ENCODE results near the gene PSMC3. TPM values are rescaled to one million over a fixed set of nuclear protein-coding genes. Genes with fewer than 3 reads are reported as not detected.
A peak's percentile ranks its signal among the peaks of the same experiment; 100 is the strongest.

The PSMC3 gene
- total and polyA plus RNA-seq, 9 of the 15 experiments (the other 6 are each of a cell fraction or from before 2014, with no cell fraction given), result 44.3 to 324 (median 240) TPM

DNA sequence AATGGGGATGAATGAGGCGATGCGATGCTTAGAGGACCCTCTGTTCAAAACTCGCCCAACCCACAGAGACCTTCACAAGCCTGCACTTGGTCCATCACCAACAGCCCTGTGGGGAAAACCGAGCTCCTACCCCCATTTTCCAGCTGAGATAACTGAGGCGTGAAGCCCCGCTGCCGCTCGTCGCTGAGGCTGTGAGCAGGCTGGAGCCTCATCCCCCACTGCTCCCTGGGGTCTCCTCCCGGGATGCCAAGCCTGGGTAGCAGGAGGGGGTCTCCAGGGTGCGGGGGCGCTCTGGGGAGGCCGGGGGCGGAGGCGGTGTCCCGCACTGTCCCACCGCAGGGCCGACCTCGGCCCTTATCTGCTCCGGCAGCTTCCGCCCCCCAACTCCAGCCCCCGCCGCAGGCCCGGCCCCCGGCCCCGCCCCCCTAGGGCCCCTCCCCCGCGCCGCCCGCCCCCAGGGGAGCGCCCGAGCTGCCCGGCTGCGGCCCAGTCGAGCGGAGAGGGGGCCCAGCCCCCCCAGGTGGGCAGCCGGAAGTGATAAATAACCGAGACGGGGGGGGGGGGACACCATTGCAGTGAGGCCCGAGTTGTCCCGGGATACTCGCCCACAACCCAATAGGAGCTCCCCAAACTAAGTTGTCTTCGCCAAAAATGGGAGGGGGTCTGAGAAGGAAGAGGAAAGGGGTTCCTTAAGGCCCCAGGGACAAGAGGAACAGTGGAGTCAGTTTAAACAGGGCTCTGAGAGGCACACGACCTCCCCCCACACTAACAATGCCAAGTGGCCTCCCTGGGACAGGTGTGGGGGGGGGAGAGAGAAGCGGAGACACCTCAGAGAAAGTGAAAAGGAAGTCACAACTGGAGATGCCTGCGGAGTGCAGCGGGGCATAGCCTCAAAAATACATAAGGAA is 26.1 kb downstream of the PSMC3 start (continued):
- TF ChIP-seq, protein P1, sequence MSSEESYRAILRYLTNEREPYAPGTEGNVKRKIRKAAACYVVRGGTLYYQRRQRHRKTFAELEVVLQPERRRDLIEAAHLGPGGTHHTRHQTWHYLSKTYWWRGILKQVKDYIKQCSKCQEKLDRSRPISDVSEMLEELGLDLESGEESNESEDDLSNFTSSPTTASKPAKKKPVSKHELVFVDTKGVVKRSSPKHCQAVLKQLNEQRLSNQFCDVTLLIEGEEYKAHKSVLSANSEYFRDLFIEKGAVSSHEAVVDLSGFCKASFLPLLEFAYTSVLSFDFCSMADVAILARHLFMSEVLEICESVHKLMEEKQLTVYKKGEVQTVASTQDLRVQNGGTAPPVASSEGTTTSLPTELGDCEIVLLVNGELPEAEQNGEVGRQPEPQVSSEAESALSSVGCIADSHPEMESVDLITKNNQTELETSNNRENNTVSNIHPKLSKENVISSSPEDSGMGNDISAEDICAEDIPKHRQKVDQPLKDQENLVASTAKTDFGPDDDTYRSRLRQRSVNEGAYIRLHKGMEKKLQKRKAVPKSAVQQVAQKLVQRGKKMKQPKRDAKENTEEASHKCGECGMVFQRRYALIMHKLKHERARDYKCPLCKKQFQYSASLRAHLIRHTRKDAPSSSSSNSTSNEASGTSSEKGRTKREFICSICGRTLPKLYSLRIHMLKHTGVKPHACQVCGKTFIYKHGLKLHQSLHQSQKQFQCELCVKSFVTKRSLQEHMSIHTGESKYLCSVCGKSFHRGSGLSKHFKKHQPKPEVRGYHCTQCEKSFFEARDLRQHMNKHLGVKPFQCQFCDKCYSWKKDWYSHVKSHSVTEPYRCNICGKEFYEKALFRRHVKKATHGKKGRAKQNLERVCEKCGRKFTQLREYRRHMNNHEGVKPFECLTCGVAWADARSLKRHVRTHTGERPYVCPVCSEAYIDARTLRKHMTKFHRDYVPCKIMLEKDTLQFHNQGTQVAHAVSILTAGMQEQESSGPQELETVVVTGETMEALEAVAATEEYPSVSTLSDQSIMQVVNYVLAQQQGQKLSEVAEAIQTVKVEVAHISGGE (CRISPR knock-in tag; IDR thresholded peaks at IDR 0.05), result peak in 1 of 3 experiments; percentile 60; a peak in 2 of 6 replicates
- TF ChIP-seq FOXA3 (CRISPR knock-in tag; conservative IDR thresholded peaks at IDR 0.05 in 1 of 2, IDR thresholded peaks at IDR 0.05 in 1 of 2), result no peak
- peak; percentile 59 for TF ChIP-seq ZFX (CRISPR knock-in tag; IDR thresholded peaks at IDR 0.05)
- peak; percentile 71 to 91 for TF ChIP-seq KDM1A (IDR thresholded peaks at IDR 0.05)
- TF ChIP-seq EGR1 (conservative IDR thresholded peaks at IDR 0.05), result peak; percentile 95
- TF ChIP-seq, protein P2, sequence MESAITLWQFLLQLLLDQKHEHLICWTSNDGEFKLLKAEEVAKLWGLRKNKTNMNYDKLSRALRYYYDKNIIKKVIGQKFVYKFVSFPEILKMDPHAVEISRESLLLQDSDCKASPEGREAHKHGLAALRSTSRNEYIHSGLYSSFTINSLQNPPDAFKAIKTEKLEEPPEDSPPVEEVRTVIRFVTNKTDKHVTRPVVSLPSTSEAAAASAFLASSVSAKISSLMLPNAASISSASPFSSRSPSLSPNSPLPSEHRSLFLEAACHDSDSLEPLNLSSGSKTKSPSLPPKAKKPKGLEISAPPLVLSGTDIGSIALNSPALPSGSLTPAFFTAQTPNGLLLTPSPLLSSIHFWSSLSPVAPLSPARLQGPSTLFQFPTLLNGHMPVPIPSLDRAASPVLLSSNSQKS (CRISPR knock-in tag; IDR thresholded peaks at IDR 0.05), result no peak
- TF ChIP-seq DACH1 (IDR thresholded peaks at IDR 0.05; ENCODE audit: partially characterized antibody), result peak; percentile 19
- TF ChIP-seq MTA3 (IDR thresholded peaks at IDR 0.05; ENCODE audit: borderline replicate concordance), result peak; percentile 21; the same call in 1 of the 2 replicates
- TF ChIP-seq, protein P3, sequence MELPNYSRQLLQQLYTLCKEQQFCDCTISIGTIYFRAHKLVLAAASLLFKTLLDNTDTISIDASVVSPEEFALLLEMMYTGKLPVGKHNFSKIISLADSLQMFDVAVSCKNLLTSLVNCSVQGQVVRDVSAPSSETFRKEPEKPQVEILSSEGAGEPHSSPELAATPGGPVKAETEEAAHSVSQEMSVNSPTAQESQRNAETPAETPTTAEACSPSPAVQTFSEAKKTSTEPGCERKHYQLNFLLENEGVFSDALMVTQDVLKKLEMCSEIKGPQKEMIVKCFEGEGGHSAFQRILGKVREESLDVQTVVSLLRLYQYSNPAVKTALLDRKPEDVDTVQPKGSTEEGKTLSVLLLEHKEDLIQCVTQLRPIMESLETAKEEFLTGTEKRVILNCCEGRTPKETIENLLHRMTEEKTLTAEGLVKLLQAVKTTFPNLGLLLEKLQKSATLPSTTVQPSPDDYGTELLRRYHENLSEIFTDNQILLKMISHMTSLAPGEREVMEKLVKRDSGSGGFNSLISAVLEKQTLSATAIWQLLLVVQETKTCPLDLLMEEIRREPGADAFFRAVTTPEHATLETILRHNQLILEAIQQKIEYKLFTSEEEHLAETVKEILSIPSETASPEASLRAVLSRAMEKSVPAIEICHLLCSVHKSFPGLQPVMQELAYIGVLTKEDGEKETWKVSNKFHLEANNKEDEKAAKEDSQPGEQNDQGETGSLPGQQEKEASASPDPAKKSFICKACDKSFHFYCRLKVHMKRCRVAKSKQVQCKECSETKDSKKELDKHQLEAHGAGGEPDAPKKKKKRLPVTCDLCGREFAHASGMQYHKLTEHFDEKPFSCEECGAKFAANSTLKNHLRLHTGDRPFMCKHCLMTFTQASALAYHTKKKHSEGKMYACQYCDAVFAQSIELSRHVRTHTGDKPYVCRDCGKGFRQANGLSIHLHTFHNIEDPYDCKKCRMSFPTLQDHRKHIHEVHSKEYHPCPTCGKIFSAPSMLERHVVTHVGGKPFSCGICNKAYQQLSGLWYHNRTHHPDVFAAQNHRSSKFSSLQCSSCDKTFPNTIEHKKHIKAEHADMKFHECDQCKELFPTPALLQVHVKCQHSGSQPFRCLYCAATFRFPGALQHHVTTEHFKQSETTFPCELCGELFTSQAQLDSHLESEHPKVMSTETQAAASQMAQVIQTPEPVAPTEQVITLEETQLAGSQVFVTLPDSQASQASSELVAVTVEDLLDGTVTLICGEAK (IDR thresholded peaks at IDR 0.05), result 0 out of 2 replicates have a peak, but pooled peaks have one; percentile 14
- TF ChIP-seq, protein P3 (CRISPR knock-in tag; IDR thresholded peaks at IDR 0.05), result no peak
- no peak for TF ChIP-seq CAMTA2 (CRISPR knock-in tag; conservative IDR thresholded peaks at IDR 0.05)
- no peak for TF ChIP-seq STAT5B (CRISPR knock-in tag; IDR thresholded peaks at IDR 0.05)
- TF ChIP-seq NR3C1 (CRISPR knock-in tag; IDR thresholded peaks at IDR 0.05), result no peak
